SIG-M5 treated with dmso at 0.1 percent for 504 hours (cell line): ENCODE results near the gene PHF12.
"Not testable (repeated sequence)": the region's sequence is repeated elsewhere in the genome, so short reads cannot be mapped to it uniquely, and the experiment has no call there.

Experiments
- DNase-seq: peaks from one replicate; lab custom pipeline; 2025; ENCODE audit not compliant: unreplicated experiment; lab: John Stamatoyannopoulos, UW

The PHF12 gene

DNA sequence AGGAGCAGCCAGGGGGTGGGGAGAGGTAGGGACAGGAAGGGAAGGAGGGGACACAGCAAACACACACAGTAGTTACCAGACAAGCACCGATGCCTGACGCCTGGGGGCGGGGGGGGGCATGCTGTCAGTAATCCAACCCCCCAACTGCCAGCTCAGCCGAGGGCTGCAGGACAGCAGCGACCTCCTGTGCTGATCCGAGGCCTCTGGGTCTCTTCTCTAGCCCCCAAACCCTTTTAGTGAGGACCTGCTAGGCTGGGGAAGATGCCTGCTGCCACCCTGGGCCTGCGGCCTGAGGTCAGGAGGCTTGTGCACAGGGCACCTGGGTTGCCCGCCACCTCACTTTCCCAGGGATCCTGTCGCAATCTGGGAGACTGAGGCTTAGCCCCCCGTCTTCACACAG, 65.4 kb downstream of the PHF12 start:
- no peak for DNase-seq

DNA sequence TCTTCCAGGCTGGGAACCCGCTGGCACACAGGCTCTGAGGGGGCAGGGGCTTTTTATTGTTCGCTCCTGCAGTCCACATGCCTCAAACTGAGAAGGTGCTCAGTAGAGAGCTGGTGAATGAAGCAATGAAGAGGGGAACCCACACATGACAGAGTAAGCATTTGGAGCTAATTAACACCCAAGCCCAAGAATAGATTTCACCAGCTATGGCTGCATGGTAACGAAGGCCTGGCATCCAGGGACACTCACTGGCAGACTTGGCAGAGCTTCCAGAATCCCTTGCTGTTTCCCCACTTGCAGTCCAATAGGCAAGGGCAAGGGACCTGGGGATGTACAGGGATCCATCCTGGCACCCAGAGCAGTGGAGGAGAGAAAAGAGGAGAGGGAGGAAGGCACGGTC, 66.0 kb downstream of the PHF12 start:
- no peak for DNase-seq

DNA sequence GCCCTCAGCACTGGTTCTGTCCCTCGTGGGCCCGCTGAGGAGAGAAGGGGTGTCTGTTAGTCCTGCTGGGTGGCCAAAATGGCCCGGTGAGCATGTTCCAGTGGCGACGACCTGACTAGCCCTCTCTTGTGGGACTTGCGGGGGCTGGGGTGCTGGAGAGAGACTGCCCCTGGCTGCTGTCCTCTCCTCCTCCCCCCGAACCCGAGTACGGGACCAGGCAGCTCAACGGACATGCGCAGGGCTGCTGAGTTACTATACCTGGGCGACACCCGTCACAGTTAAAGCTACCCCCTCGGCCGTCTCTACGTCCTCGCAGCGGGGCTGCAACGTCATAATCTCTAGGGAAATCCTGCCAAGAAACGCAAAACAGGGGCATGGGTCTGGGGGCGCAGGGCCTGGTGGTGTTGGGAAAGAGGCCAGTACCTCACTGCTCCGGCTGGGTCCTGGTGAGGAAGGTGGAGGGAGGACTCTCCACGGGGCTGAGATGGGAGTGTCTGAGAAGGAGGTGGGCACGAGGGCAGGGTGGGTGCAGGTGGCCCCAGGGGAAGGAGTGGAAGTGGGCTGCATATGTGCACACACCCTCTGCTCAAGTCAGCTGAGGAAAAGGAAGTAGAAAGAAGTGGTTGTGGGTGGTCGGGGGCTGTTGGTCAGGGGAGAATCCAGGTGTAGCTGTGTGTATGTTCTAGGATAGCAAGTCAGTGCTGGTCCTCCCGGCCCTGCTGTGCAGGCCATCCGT, 67.2 kb downstream of the PHF12 start:
- DNase-seq: no peak

DNA sequence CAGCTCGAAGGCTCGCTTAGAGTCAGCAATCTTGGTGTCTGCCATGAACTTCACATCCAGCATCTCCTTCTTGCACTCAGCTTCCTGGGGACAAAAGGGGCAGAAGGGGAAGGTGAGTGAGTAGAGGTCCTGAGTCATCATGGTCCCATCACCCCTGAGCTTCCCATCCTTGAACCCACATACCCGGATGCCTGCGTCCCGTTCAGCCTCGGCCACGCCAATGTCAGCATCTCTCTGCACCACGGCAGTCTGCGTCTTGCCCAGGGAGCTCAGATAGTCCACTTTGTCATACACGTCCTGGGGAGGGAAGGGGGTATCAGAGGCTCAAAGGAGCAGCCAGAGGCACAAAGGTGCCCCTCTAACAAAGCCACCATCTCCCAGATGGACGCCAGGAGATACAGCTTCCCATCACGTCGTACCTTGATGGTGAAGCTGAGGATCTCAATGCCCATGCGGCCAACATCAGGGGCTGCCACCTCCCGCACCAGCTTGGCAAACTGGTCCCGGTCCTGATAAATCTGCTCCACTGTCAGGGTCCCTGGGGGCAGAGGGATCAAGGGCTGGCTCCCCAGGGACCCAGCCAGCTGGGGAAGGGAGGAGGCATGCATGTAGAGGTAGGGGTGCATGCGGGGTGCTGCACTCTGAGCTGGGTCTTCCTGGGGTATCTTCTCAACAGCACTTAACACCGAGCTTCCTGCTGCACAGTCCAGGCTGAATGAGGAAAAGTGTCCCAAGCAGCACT, 69.0 kb downstream of the PHF12 start:
- no peak for DNase-seq

DNA sequence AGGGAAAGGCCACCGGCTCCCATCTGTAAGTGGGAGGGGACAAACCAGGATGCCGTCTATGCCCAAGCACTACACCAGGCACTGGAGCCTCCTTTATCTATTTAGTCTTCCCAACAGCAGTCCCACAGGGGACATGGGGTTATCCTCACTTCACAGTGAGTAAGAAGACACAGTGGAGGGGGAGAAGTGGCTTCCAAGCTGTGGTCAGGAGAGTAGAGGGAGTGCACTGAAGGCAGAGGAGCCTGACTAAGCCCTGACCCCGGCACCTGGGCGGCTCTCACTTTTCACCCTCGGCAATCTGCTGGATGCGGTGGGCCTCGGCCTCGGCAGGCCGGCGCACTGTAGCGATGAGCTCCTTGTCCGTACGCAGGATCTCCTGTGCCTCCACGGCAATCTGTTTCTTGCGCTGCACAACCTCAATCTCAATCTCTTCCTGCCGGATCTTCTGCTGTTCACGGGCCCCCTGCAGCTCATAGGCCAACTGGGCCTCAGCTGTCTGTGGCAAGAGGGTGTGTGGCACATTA, 69.7 kb downstream of the PHF12 start:
- DNase-seq: no peak

DNA sequence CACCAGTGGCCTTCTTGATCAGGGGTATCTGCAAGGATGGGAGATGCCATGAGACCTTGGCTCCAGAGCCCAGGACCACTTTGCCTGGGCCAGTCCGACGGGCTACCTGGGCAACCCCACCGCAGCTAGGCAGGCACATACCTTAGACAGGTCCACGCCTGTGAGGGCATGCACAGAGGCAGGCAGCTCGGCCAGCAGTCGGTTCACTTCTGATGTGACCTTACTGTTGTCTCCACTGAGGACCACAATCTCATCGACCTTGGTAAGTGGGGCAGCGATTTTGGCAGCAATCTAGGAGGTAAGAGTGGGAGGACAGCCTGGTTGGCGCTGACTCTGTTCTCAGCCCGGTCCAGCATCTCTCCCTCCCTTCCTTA, 70.8 kb downstream of the PHF12 start:
- no peak for DNase-seq

DNA sequence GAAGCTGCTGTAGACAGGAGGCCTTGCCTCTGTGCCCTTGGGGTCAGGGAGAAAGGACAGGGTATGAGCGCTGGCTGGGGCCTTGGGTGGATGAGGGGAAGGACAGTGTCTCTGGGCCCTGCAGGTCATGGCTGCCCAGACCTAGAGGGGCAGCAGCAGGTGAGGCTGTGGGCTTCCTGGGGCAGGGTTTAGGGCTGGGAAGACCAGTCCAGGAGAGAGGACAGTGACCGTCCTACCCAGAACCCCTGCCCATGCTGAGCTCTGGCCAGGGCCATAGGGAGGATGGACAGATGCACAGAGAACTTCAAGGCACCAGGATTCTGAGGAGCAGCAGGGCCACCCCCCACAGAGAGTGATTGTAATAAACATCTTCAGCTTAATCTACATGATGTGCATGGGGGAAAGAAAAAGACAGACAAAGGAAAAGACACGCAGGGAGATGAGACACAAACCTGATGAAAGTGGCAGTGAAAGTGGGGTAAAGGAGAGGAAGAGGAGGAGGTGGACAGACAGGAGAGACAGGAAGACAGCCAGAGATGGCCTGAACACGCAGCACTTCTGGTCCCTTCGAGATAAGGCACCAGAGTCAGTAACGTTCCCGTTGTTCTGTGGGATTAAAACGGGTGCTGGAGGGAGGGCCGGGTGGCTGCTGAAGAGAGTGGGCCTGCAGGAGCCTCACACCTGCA, 71.3 kb downstream of the PHF12 start:
- DNase-seq: no peak

DNA sequence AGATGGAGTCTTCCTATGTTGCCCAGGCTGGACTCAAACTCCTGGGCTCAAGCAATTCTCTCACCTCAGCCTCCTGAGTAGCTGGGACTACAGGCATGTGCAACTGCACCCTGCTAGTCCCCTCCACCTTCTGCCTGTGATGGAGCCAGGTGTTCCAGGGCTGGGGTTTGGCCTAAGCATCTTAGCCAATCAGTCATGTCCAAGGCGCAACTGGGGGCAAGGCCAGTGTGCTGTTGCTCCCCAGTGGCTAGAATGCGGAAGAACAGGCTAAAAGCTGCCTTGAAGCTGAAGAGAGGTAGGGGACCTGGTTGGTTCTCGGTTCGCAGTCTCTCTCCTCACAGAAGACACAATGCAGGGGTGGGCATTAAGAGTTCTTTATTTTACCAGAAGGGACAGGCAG, 72.3 kb downstream of the PHF12 start:
- DNase-seq: peak; percentile 30

DNA sequence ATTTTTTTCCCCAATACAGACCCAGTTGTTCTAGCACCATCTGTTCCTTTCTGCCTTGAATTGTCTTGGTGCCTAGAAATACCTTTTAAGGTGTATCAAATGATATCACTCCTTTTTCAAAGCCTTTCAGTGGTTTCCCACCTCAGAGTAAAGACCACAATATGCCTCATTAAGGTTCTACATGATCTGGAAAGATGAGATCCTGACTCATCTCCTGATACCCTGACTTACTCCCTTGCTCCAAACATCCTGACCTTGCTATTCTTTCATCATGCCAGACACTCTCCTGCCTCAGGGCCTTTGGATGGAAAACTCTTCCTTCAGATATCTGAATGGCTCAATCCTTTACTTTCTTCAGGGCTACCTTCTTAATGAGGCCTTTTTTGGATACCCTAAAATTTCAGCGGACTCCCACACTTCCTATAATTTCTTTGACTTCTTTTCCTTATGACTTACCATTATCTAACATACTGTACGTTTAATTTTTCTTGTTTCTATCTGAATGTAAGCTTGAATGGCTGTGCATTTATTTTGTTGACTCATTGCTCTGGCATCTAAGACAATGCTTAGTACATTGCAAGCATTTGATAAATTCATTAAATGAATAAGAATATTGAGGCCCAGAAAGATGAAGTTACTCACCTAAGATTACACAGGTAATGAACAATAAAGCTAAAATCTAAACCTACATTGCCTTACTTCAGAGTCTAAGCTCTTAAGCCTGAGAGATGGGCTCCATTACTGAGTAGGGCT, 73.0 kb downstream of the PHF12 start:
- no peak for DNase-seq

DNA sequence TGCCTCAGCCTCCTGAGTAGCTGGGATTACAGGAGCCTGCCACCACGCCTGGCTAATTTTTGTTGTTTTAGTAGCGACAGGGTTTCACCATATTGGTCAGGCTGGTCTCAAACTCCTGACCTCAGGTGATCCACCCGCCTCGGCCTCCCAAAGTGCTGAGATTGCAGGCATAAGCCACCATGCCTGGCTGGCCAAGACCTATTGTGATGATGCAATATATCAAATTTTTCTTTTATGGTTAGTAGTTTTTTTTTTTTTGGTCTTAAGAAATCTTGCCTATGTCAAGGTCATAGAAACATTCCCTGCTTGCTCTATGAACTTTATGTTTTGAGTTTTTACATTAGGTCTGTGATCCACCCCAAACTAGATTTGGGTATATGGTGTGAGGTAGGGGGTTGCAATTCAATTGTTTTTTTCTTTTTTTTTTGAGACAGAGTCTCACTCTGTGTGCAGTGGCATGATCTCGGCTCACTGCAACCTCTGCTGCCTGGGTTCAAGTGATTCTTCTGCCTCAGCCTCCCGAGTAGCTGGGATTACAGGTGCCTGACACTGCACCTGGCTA, 74.1 kb downstream of the PHF12 start:
- not testable (repeated sequence) for DNase-seq

DNA sequence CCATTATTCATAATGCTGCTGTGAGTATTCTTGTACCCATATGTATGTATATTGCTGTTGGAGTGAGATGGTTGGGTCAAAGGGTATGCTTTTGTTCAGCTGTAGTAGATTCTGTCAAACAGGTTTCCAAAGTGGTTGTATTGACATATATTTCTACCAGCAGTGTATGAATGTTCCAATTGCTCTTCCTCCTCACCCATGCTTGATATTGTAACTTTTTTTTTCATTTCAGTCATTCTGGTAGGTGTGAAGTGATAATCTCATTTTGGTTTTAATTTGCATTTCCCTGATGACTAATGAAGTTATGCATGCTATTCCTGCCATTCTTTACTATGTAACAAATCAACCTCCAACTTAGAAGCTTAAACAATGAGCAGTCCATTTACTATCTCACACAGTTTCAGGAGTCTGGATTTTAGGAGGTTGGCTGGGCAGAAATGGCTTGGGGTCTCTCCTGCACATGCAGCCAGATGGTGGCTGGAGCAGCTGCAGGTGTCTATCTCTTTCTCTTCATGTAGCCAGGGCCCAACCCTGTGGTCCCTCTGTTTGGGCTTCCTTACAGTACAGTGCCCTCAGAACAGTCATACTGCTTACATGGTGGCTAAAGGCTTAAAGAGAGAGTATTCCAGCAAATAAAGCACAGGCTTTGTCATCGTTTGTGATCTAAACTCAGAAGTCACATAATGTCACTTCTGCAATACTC, 75.3 kb downstream of the PHF12 start:
- no peak for DNase-seq

DNA sequence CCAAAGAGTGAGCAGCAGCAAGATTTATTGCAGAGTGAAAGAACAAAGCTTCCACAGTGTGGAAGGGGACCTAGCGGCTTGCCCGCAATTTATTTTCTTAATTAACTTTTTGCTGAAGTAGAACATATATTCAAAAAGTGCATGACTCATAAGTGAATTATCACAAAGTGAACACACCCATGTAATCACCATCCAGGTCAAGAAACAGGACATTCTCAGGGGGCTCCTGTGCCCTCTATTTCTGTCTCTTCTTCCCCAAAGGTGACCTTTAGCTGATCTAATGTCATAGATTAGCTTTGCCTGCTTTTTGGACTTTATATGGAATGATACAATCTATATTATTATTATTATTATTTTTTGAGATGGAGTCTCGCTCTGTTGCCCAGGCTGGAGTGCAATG, 76.6 kb downstream of the PHF12 start:
- no peak for DNase-seq

DNA sequence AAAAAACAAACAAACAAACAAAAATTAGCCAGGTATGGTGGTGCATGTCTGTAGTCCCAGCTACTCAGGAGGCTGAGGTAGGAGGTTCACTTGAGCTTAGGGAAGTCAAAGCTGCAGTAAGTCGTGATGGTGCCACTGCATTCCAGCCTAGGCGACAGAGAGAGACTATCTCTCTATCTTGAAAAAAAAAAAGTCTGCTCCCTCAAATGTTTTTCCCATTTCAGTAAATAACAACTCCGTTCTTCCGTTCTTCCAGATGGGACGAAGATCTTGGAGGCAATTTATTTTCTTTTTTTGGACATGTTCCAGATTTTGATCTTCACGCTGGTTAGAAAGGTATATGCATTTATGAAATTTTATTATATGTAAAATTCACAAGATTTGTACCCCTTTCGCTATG, 77.5 kb downstream of the PHF12 start:
- DNase-seq: no peak

DNA sequence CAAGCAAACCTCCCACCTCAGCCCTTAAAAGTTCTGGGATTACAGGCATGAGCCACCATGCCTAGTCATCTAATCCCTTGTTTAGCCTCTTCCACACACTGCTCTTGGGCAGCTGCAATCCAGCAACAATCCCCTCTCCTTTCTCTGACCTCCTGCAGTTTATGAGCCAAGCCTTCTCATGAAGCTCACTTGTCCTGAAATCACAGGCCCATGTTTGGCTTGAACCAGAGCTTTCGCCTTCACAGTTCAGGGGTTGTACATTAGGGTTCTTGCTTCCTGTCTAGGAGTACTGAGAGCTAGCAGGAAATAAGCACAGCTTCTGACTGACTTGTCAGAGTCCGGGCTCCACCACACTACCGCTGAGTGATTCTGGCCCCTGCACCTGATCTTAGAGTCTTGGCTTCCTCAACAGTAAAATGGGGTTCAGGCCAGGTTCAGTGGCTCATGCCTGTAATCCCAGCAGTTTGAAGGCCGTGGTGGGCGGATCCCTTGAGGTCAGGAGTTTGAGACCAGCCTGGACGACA, 80.2 kb downstream of the PHF12 start:
- no peak for DNase-seq

DNA sequence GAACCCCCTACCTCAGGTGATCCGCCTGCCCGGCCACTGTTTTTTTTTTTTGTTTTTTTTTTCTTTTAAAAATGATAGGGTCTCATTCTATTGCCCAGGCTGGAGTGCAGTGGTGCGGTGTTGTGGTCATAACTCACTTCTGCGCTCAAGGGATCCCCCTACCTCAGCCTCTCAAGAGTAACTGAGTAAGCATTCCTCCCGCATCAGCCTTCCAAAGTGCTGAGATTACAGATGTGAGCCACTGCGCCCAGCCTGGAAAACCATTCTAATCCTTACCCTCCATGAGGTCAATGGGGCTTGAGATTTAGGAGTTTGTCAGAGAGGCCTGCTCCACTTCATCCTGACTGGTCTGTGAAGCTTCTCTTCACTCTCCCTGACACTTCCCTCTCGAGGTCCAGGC, 84.0 kb downstream of the PHF12 start:
- DNase-seq: no peak

DNA sequence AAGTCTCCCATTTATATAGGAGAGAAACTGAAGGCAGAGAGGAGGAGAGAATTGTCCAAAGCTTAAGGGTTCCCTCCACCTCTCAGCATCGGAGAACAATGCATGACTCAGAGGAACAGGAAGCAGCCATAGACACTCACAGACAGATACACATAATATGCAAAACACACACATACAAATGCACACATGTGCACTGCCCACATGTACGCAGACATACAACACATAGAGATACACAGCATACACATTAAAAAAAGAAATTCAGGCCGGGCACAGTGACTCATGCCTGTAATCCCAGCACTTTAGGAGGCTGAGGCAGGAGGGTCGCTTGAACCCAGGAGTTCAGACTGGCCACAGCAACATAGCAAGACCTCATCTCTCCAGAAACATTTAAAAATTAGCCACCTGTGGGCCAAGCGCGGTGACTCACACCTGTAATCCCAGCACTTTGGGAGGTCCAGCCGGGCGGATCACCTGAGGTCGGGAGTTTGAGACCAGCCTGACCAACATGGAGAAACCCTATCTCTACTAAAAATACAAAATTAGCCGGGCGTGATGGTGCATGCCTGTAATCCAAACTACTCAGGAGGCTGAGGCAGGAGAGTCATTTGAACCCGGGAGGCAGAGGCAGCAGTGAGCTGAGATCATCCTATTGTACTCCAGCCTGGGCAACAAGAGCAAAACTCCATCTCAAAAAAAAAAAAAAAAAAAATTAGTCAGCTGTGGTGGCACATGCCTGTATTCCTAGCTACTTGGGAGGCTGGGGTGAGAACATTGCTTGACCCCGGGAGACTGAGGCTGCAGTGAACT, 85.2 kb downstream of the PHF12 start:
- DNase-seq: peak; percentile 29

DNA sequence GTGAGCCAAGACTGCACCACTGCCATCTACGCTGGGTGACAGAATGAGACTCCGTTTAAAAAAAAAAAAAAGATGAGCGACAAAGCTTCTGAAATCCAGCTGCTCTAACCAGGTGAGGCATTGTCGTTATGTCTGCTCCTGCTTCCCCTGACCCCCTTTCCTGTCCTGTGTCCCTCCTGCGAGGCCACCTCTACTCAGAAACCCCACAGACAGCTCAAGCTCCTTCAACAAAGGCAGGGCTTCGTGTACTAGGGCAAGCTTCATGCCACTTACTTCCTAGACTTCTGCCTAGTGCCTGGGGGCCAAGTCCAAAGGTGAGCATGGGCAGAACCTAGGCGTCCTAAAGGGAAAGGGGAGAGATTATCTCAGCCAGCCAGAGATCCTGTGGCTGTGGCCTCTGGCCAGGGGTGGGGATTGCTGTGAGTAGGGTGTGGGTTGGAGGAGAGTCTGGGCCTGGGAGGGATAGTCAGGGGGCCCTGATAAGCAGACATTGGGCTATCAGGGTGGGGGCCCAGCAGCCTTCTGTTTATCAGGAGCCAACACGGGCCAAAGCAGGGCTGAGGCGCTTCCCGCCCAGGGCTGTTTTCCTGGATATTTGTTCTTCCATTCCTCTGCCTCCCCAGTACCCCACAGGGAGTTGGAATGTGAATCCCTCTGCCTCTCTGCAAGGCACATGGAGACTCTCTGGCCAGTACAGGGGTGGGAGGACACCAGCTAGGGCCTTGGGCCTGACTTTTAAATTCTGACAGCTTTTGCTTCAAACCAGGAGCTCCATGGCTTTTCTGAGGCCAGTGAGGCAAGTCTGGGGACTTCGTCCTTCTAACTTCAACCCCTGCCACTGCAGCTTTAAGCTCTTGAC, 86.1 kb downstream of the PHF12 start:
- DNase-seq: no peak

DNA sequence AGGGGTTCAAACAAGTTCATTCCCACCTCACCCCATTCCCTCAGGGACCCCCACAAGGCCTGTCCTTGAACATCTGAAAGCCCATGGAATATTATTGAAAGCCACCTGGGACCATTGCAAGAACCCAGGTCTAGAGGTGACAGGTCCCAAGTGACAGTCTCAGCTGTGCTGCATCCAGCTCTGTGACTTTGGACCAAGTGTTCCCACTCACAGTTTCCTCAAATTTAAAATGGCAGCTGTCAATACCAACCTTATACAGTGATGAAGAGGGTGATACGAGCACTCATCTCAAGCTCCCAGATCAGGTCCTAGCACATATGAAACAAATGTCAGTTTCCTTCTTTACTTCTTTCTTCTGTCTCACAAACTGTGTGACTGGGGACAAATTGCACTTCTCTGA, 87.4 kb downstream of the PHF12 start:
- no peak for DNase-seq
